Measurements from ENCODE around the gene UGGT2.

- no peak for TF ChIP-seq POLR2A (IDR thresholded peaks at IDR 0.05)
- TF ChIP-seq POLR2AphosphoS5 (IDR thresholded peaks at IDR 0.05): no peak
Measured at GRCh38 chr13:95955719-95956118, 97.5 kb downstream of the UGGT2 start.

Data from prostate gland (tissue), 1 donor.